ENCODE results near the gene PRLH. TPM values are rescaled to one million over a fixed set of nuclear protein-coding genes. Genes with fewer than 3 reads are reported as not detected.

Gene PRLH
- total and polyA plus RNA-seq, 2 of the 13 experiments (the other 11 are each of a cell fraction or from before 2014, with no cell fraction given), result not detected

DNA sequence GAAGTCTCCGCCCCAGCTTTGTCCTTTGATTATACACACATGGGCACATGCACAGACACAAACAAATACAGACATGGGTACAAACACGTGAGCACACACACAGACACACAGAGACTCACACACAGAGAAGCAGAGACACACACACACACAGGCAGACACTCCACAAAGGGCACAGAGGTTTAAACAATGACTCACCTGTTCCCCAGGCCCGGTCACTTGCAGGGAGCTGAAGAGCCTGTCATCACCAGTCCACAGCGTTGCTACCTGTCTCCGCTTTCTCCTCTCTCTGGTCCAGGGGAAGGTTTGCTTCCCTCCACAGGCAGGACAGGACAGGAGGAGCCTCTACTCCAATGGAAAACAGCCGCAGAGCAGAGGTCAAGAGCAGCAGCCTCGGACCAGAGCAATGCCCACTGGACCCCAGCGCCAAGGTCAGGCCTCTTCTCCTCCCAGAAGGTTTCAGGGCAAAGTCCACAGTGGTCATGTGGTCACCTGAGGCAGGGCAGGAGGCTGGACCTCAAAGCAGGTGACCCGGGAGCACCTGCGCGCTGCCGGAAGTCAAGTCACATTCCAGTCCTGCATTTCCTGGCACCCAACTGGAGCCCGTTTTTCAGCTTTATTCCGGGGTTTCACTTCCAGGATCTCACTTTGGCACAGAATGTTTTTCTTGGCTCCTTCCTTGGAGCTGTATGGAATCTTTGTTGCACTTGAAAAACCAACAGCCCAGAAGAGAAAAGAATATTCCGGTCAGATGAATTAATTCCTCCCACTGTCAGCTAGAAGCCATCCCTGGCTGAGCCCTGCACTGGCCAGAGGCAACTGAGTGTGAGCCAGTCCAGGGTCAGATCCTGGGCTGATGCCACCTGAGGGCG, 24.1 kb downstream of the PRLH start, which contains the start of gene RAB17 (continued):
- TF ChIP-seq, protein P1, sequence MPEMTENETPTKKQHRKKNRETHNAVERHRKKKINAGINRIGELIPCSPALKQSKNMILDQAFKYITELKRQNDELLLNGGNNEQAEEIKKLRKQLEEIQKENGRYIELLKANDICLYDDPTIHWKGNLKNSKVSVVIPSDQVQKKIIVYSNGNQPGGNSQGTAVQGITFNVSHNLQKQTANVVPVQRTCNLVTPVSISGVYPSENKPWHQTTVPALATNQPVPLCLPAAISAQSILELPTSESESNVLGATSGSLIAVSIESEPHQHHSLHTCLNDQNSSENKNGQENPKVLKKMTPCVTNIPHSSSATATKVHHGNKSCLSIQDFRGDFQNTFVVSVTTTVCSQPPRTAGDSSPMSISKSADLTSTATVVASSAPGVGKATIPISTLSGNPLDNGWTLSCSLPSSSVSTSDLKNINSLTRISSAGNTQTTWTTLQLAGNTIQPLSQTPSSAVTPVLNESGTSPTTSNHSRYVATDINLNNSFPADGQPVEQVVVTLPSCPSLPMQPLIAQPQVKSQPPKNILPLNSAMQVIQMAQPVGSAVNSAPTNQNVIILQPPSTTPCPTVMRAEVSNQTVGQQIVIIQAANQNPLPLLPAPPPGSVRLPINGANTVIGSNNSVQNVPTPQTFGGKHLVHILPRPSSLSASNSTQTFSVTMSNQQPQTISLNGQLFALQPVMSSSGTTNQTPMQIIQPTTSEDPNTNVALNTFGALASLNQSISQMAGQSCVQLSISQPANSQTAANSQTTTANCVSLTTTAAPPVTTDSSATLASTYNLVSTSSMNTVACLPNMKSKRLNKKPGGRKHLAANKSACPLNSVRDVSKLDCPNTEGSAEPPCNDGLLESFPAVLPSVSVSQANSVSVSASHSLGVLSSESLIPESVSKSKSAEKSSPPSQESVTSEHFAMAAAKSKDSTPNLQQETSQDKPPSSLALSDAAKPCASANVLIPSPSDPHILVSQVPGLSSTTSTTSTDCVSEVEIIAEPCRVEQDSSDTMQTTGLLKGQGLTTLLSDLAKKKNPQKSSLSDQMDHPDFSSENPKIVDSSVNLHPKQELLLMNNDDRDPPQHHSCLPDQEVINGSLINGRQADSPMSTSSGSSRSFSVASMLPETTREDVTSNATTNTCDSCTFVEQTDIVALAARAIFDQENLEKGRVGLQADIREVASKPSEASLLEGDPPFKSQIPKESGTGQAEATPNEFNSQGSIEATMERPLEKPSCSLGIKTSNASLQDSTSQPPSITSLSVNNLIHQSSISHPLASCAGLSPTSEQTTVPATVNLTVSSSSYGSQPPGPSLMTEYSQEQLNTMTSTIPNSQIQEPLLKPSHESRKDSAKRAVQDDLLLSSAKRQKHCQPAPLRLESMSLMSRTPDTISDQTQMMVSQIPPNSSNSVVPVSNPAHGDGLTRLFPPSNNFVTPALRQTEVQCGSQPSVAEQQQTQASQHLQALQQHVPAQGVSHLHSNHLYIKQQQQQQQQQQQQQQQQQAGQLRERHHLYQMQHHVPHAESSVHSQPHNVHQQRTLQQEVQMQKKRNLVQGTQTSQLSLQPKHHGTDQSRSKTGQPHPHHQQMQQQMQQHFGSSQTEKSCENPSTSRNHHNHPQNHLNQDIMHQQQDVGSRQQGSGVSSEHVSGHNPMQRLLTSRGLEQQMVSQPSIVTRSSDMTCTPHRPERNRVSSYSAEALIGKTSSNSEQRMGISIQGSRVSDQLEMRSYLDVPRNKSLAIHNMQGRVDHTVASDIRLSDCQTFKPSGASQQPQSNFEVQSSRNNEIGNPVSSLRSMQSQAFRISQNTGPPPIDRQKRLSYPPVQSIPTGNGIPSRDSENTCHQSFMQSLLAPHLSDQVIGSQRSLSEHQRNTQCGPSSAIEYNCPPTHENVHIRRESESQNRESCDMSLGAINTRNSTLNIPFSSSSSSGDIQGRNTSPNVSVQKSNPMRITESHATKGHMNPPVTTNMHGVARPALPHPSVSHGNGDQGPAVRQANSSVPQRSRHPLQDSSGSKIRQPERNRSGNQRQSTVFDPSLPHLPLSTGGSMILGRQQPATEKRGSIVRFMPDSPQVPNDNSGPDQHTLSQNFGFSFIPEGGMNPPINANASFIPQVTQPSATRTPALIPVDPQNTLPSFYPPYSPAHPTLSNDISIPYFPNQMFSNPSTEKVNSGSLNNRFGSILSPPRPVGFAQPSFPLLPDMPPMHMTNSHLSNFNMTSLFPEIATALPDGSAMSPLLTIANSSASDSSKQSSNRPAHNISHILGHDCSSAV (CRISPR knock-in tag; IDR thresholded peaks at IDR 0.05; ENCODE audit: borderline replicate concordance), result no peak; the same call in 1 of the 2 replicates
- TF ChIP-seq, protein P2, sequence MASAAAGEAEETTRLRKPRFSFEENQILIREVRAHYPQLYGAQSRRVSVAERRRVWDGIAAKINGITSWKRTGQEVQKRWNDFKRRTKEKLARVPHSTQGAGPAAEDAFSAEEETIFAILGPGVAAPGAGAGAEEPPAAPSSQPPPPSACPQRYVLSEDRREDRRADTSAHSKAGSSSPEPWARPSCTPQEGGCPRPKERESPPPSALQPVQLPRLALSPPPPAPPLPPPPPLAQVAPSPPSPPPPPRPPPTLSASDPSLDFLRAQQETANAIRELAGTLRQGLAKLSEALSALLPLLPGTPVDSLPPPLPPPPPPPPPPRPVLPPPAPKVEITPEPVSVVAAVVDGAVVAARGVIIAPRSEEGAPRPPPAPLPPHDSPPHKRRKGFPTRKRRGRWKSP (CRISPR knock-in tag; IDR thresholded peaks at IDR 0.05), result peak; percentile 67; the same call in 1 of the 2 replicates
- TF ChIP-seq, protein P3, sequence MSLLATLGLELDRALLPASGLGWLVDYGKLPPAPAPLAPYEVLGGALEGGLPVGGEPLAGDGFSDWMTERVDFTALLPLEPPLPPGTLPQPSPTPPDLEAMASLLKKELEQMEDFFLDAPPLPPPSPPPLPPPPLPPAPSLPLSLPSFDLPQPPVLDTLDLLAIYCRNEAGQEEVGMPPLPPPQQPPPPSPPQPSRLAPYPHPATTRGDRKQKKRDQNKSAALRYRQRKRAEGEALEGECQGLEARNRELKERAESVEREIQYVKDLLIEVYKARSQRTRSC (CRISPR knock-in tag; IDR thresholded peaks at IDR 0.05; ENCODE audit: low read depth), result peak; percentile 21; the same call in 1 of the 2 replicates
- TF ChIP-seq ZNF589 (CRISPR knock-in tag; conservative IDR thresholded peaks at IDR 0.05), result 0 out of 2 replicates have a peak, but pooled peaks have one; percentile 74
- TF ChIP-seq, protein P4, sequence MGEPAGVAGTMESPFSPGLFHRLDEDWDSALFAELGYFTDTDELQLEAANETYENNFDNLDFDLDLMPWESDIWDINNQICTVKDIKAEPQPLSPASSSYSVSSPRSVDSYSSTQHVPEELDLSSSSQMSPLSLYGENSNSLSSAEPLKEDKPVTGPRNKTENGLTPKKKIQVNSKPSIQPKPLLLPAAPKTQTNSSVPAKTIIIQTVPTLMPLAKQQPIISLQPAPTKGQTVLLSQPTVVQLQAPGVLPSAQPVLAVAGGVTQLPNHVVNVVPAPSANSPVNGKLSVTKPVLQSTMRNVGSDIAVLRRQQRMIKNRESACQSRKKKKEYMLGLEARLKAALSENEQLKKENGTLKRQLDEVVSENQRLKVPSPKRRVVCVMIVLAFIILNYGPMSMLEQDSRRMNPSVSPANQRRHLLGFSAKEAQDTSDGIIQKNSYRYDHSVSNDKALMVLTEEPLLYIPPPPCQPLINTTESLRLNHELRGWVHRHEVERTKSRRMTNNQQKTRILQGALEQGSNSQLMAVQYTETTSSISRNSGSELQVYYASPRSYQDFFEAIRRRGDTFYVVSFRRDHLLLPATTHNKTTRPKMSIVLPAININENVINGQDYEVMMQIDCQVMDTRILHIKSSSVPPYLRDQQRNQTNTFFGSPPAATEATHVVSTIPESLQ (CRISPR knock-in tag; conservative IDR thresholded peaks at IDR 0.05), result no peak
- peak; percentile 64 for TF ChIP-seq RBFOX2 (IDR thresholded peaks at IDR 0.05; ENCODE audit: low read depth, low read length)
- TF ChIP-seq NPAS2 (CRISPR knock-in tag; IDR thresholded peaks at IDR 0.05; ENCODE audit: borderline replicate concordance), result no peak
- TF ChIP-seq NR1H2 (CRISPR knock-in tag; IDR thresholded peaks at IDR 0.05; ENCODE audit: borderline replicate concordance, low read depth), result no peak
- TF ChIP-seq, protein P5, sequence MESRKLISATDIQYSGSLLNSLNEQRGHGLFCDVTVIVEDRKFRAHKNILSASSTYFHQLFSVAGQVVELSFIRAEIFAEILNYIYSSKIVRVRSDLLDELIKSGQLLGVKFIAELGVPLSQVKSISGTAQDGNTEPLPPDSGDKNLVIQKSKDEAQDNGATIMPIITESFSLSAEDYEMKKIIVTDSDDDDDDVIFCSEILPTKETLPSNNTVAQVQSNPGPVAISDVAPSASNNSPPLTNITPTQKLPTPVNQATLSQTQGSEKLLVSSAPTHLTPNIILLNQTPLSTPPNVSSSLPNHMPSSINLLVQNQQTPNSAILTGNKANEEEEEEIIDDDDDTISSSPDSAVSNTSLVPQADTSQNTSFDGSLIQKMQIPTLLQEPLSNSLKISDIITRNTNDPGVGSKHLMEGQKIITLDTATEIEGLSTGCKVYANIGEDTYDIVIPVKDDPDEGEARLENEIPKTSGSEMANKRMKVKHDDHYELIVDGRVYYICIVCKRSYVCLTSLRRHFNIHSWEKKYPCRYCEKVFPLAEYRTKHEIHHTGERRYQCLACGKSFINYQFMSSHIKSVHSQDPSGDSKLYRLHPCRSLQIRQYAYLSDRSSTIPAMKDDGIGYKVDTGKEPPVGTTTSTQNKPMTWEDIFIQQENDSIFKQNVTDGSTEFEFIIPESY (CRISPR knock-in tag; IDR thresholded peaks at IDR 0.05), result peak; percentile 69
- peak; percentile 86; the same call in 1 of the 2 replicates for TF ChIP-seq ZNF616 (CRISPR knock-in tag; IDR thresholded peaks at IDR 0.05; ENCODE audit: low read depth)
- TF ChIP-seq, protein P6, sequence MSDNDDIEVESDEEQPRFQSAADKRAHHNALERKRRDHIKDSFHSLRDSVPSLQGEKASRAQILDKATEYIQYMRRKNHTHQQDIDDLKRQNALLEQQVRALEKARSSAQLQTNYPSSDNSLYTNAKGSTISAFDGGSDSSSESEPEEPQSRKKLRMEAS (IDR thresholded peaks at IDR 0.05), result peak; percentile 79
- TF ChIP-seq SP140L (CRISPR knock-in tag; IDR thresholded peaks at IDR 0.05; ENCODE audit: borderline replicate concordance), result no peak
